ENCODE data around the gene ARHGAP25. TPM values are rescaled to one million over a fixed set of nuclear protein-coding genes. Genes with fewer than 3 reads are reported as not detected.

ARHGAP25 gene
- total RNA-seq, 1 donor from 2014 or later, result 0.50 TPM

DNA sequence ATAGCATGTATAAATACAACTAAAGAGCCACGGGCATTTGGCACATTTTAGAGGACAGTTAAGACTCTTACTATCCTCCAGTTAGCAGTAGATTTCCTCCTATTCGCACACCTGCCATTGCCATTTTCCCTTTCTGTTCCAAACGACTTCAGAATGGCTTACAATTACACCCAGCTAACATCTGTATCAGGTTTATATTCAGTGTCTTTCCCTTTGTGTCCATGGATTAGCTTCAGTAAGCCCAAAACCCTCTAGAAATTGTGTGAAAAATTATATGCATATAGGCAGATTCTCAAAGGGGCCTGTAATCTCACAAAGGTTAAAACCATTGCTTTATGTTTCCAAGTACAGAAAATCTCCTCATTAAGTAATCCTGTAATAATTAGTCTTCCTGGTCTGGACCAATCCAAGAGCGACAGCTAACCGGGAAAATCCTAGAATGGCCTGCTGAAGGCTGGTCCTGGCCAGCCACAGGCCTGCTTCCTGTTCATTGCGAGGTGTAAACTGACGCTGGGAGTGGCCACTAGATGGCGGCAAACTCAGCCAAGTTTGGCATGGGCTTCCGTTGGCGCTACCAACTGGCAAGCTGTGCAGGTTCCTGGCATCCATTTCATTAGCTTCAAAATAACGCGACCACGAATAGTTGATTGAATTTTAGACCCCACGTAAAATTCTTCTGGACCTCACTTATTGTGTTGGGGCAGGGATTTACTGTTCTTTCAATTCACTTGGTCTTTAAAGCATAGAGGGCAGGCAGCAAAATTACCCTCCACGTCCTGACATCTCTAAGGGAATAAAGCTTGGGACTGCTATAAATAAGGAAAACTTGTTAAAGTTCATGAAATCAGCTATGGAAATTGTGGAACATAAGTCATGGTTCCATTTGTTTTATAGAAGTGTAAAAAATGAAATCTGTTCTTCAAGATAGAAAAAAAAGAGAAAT, 17.1 kb downstream of the ARHGAP25 start:
- Mint-ChIP-seq H3K36me3 (ENCODE audit: low read depth) (no peaks in the 10 kb centered on the region), H3K4me1 (ENCODE audit: low read depth) (peaks cover 10% of the 10 kb centered on the region), H3K27ac (ENCODE audit: unreplicated experiment) (no peak overlapping the region), H3K9me3 (ENCODE audit: low read depth) (peaks cover 4% of the 10 kb centered on the region), H3K27me3 (ENCODE audit: low read depth) (no peaks in the 10 kb centered on the region), H3K4me3 (ENCODE audit: unreplicated experiment) (no peak overlapping the region)
- TF ChIP-seq, protein P1, sequence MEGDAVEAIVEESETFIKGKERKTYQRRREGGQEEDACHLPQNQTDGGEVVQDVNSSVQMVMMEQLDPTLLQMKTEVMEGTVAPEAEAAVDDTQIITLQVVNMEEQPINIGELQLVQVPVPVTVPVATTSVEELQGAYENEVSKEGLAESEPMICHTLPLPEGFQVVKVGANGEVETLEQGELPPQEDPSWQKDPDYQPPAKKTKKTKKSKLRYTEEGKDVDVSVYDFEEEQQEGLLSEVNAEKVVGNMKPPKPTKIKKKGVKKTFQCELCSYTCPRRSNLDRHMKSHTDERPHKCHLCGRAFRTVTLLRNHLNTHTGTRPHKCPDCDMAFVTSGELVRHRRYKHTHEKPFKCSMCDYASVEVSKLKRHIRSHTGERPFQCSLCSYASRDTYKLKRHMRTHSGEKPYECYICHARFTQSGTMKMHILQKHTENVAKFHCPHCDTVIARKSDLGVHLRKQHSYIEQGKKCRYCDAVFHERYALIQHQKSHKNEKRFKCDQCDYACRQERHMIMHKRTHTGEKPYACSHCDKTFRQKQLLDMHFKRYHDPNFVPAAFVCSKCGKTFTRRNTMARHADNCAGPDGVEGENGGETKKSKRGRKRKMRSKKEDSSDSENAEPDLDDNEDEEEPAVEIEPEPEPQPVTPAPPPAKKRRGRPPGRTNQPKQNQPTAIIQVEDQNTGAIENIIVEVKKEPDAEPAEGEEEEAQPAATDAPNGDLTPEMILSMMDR (IDR thresholded peaks at IDR 0.05), result peak; percentile 98
- DNase-seq (ENCODE audit: low spot score), result no peak

DNA sequence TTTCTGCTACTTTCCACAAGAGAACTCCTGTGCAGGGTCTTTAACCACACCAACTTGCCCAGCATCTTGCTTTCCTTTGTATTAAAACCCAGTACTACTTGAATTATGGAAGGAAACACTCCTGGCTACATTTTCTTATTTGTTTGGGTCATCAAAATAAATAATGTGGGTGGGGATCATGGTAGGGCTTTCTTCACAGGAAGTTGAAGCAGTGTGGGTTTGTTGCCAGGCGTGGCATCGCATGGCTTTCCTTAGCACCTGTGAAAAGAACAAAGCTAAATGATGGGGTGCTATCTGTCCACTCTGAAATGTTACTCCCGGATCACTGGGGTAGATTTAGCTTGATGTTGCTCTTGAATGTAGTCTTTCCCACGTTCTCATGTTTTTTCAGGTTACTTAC, 18.7 kb downstream of the ARHGAP25 start:
- H3K27me3 Mint-ChIP-seq (ENCODE audit: low read depth), result no peaks in the 10 kb centered on the region
- H3K4me1 Mint-ChIP-seq (ENCODE audit: low read depth), result peaks cover 10% of the 10 kb centered on the region
- peaks cover 3% of the 10 kb centered on the region for H3K36me3 Mint-ChIP-seq (ENCODE audit: low read depth)
- no peak overlapping the region for H3K27ac Mint-ChIP-seq (ENCODE audit: unreplicated experiment)
- DNase-seq (ENCODE audit: low spot score), result no peak
- H3K4me3 Mint-ChIP-seq (ENCODE audit: unreplicated experiment), result no peak overlapping the region
- TF ChIP-seq, protein P1 (IDR thresholded peaks at IDR 0.05), result no peak
- peaks cover 9% of the 10 kb centered on the region for H3K9me3 Mint-ChIP-seq (ENCODE audit: low read depth)

DNA sequence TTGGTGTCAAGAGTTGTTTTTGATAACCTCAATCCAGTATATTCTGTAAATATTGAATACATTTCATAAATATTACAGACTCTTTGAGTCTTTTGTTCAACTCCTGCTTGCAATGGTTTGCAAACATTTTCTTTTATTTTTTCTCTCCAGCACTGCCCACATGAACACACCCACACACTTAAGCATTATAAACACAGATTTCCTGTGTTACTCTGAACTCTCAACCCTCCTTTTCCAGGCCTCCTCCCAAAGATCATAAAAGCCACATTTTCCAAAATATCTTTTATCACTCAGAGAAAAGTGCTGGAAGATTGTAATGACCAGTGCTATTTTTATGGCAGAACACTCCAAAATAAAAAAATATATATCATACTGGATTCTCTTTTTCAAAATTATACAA, 20.5 kb downstream of the ARHGAP25 start:
- H3K4me3 Mint-ChIP-seq (ENCODE audit: unreplicated experiment), result no peak overlapping the region
- peak overlapping the region; percentile 19 for H3K27ac Mint-ChIP-seq (ENCODE audit: unreplicated experiment)
- no peaks in the 10 kb centered on the region for H3K27me3 Mint-ChIP-seq (ENCODE audit: low read depth)
- no peak for DNase-seq (ENCODE audit: low spot score)
- H3K4me1 Mint-ChIP-seq (ENCODE audit: low read depth), result peaks cover 10% of the 10 kb centered on the region
- H3K9me3 Mint-ChIP-seq (ENCODE audit: low read depth), result peaks cover 9% of the 10 kb centered on the region
- peaks cover 3% of the 10 kb centered on the region for H3K36me3 Mint-ChIP-seq (ENCODE audit: low read depth)
- TF ChIP-seq, protein P1 (IDR thresholded peaks at IDR 0.05), result no peak

DNA sequence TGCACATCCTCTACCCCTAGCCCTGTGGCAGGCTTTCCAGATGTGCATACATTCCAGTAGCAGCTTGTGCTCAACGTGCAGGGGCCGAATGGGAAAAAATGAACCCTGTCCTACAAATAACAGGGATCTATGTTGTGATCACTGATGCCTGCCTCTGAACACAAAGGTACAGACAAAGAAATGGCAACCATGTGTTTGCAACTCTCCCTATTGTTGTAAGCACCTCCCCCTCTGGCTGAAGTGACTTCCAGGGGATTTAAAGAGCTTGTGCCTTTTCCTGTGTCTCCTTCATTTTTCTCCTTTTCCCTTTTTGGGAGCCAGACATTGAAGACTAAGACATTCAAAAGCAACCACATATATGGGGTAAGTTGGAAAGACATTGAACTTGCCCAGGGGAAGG, 21.6 kb downstream of the ARHGAP25 start:
- Mint-ChIP-seq H3K27me3 (ENCODE audit: low read depth) (no peaks in the 10 kb centered on the region), H3K9me3 (ENCODE audit: low read depth) (peaks cover 9% of the 10 kb centered on the region), H3K4me3 (ENCODE audit: unreplicated experiment) (no peak overlapping the region), H3K27ac (ENCODE audit: unreplicated experiment) (no peak overlapping the region), H3K36me3 (ENCODE audit: low read depth) (peaks cover 3% of the 10 kb centered on the region), H3K4me1 (ENCODE audit: low read depth) (peaks cover 10% of the 10 kb centered on the region)
- DNase-seq (ENCODE audit: low spot score), result no peak
- TF ChIP-seq, protein P1 (IDR thresholded peaks at IDR 0.05), result no peak

DNA sequence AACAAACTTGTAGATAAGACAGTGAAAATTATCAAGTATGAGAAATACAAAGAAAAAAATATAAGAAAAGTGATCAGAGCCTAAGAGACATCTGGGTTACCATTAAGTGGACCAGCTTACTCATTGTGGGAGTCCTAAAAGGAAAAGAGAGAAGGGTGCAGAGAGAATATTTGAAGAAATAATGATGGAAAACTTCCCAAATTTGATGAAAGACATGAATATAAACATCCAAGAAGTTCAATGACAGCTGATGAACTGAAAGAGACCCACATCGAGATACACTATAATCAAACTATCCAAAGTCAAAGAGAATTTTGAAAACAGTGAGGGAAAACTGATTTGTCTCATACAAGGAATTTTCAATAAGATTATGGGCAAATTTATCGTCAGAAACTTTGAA, 22.5 kb downstream of the ARHGAP25 start:
- Mint-ChIP-seq H3K4me3 (ENCODE audit: unreplicated experiment) (no peak overlapping the region), H3K36me3 (ENCODE audit: low read depth) (peaks cover 3% of the 10 kb centered on the region), H3K27me3 (ENCODE audit: low read depth) (no peaks in the 10 kb centered on the region), H3K9me3 (ENCODE audit: low read depth) (peaks cover 9% of the 10 kb centered on the region), H3K27ac (ENCODE audit: unreplicated experiment) (no peak overlapping the region), H3K4me1 (ENCODE audit: low read depth) (peaks cover 13% of the 10 kb centered on the region)
- DNase-seq (ENCODE audit: low spot score), result no peak
- TF ChIP-seq, protein P1 (IDR thresholded peaks at IDR 0.05), result no peak
